CD14-positive monocyte (primary cell): Measurements from ENCODE around the gene IFITM10. TPM values are rescaled to one million over a fixed set of nuclear protein-coding genes. Genes with fewer than 3 reads are reported as not detected.

Experiments used
- DNase-seq, 3 donors: peaks; one replicate each; pipeline ENCODE4 v3.0.0-alpha.2; 2011 to 2022
- H2AFZ ChIP-seq: 2 replicates; pipeline ENCODE4 v1.6.0; 2012; ENCODE audit warnings: mild to moderate bottlenecking, low read depth, low read length, inconsistent platforms; ENCODE audit not compliant: insufficient read depth, poor library complexity, severe bottlenecking
- H3K27ac ChIP-seq, 2 donors: 1 replicate in 1 of 2; 2 replicates in 1 of 2; pipeline ENCODE4 v1.5.1; 2012 to 2013; ENCODE audit warnings: low read length in 2 of 2, control low read depth in 1 of 2, inconsistent platforms in 1 of 2, low read depth in 1 of 2, mild to moderate bottlenecking in 1 of 2
- H3K27me3 ChIP-seq, 2 donors: one replicate each; pipeline versions ENCODE4 v1.6.0 to v1.6.1; 2011 to 2013; ENCODE audit warnings: low read length in 2 of 2; ENCODE audit not compliant: control insufficient read depth in 2 of 2, insufficient read depth in 2 of 2
- H3K36me3 ChIP-seq, 2 donors: replicated peaks in 1 of 2; 1 replicate in 1 of 2; 2 replicates in 1 of 2; pipeline versions ENCODE4 v1.5.1 to v1.6.1; 2012 to 2013; ENCODE audit warnings: low read length in 2 of 2, control low read depth in 1 of 2, inconsistent platforms in 1 of 2, mild to moderate bottlenecking in 1 of 2; ENCODE audit not compliant: insufficient read depth in 2 of 2, control insufficient read depth in 1 of 2
- H3K4me1 ChIP-seq, 2 donors: 1 replicate in 1 of 2; 2 replicates in 1 of 2; pipeline versions ENCODE4 v1.5.1 to v1.6.1; 2012 to 2013; ENCODE audit warnings: low read length in 2 of 2, control low read depth in 1 of 2, inconsistent platforms in 1 of 2, mild to moderate bottlenecking in 1 of 2, moderate library complexity in 1 of 2; ENCODE audit not compliant: insufficient read depth in 2 of 2, control insufficient read depth in 1 of 2
- H3K4me2 ChIP-seq: replicated peaks from 2 replicates; pipeline ENCODE3; 2012; ENCODE audit warnings: low read length, moderate library complexity, mild to moderate bottlenecking; ENCODE audit not compliant: poor library complexity, severe bottlenecking; ENCODE audit errors: extremely low read depth
- H3K4me3 ChIP-seq, 3 experiments: fragments of 200-600 bp in 1 of 3; sonication (generic) in 1 of 3; replicated peaks in 1 of 3; 1 replicate in 2 of 3; 2 replicates in 1 of 3; pipeline ENCODE4 v1.5.1; 2011 to 2013; ENCODE audit warnings: low read length in 3 of 3, mild to moderate bottlenecking in 3 of 3, control low read depth in 2 of 3, low read depth in 2 of 3, inconsistent platforms in 1 of 3, moderate library complexity in 1 of 3
- H3K79me2 ChIP-seq: 2 replicates; pipeline ENCODE4 v1.6.0; 2012; ENCODE audit warnings: mild to moderate bottlenecking, control low read depth, inconsistent platforms, low read length, moderate library complexity; ENCODE audit not compliant: insufficient read depth
- H3K9ac ChIP-seq: 2 replicates; pipeline ENCODE4 v1.6.0; 2017; ENCODE audit warnings: low read length, mild to moderate bottlenecking; ENCODE audit not compliant: insufficient read depth, poor library complexity, severe bottlenecking
- H3K9me3 ChIP-seq, 2 donors: replicated peaks in 1 of 2; 1 replicate in 1 of 2; 2 replicates in 1 of 2; pipeline versions ENCODE4 v1.5.1 to v1.6.1; 2012 to 2013; ENCODE audit warnings: low read length in 2 of 2, control low read depth in 1 of 2; ENCODE audit not compliant: control insufficient read depth in 1 of 2, insufficient read depth in 1 of 2
- H4K20me1 ChIP-seq: 2 replicates; pipeline ENCODE4 v1.6.0; 2012; ENCODE audit warnings: mild to moderate bottlenecking, low read length, control low read depth, moderate library complexity; ENCODE audit not compliant: insufficient read depth
- H3K27ac Mint-ChIP-seq, 7 donors: one replicate each; pipeline ENCODE4 v1.8.0; 2020; ENCODE audit warnings: mild to moderate bottlenecking in 7 of 7, mixed read lengths in 7 of 7, moderate library complexity in 6 of 7, inconsistent platforms in 2 of 7
- H3K27me3 Mint-ChIP-seq, 3 donors: one replicate each; pipeline ENCODE4 v1.8.0; 2021 to 2022; ENCODE audit warnings: low read depth in 3 of 3, mild to moderate bottlenecking in 3 of 3, mixed read lengths in 3 of 3, moderate library complexity in 3 of 3, inconsistent platforms in 1 of 3
- H3K36me3 Mint-ChIP-seq, 2 donors: one replicate each; pipeline ENCODE4 v1.8.0; 2020; ENCODE audit warnings: mixed read lengths in 2 of 2, inconsistent platforms in 1 of 2, mild to moderate bottlenecking in 1 of 2
- H3K4me1 Mint-ChIP-seq: one replicate; pipeline ENCODE4 v1.8.0; 2020; ENCODE audit warnings: mild to moderate bottlenecking, mixed read lengths
- H3K4me3 Mint-ChIP-seq, 2 donors: one replicate each; pipeline ENCODE4 v1.8.0; 2020; ENCODE audit warnings: mild to moderate bottlenecking in 2 of 2, mixed read lengths in 2 of 2, moderate library complexity in 1 of 2
- H3K9me3 Mint-ChIP-seq, 7 donors: one replicate each; pipeline ENCODE4 v1.8.0; 2020 to 2022; ENCODE audit warnings: mixed read lengths in 7 of 7, mild to moderate bottlenecking in 6 of 7, moderate library complexity in 6 of 7, inconsistent platforms in 2 of 7
- CTCF ChIP-seq: fragments of 200-600 bp; IDR thresholded peaks from one replicate; pipeline ENCODE4 v1.8.0; 2022; ENCODE audit warnings: antibody characterized with exemption, mild to moderate bottlenecking
- WGBS: methylation state at CpG from one replicate; pipeline ENCODE4 v1.1.5; 2013; ENCODE audit warnings: missing lambda C conversion rate; ENCODE audit not compliant: insufficient coverage; 5-methylcytosine and 5-hydroxymethylcytosine counted together
- intact Hi-C, 2 donors: fragments of 100-400 bp; cut with micrococcal nuclease; formaldehyde crosslinking; loops; one replicate each; pipeline versions ENCODE4 v1.15.0 to v1.15.1; 2023
- polyA plus RNA-seq, 3 donors: library from polyadenylated mRNA; depleted of rRNA in 1 of 3; unstranded in 2 of 3; stranded (reverse) in 1 of 3; fragments of 300-500 nt in 2 of 3; fragments of >200 nt in 1 of 3; fragmentation: Illumina TruSeq in 2 of 3; gene quantifications; 1 replicate in 2 of 3; 2 replicates in 1 of 3; pipeline ENCODE4 v1.2.3, GENCODE V29; 2012 to 2021

IFITM10 gene
- polyA plus RNA-seq, 3 donors = 2.4 TPM; not detected in 2

DNA sequence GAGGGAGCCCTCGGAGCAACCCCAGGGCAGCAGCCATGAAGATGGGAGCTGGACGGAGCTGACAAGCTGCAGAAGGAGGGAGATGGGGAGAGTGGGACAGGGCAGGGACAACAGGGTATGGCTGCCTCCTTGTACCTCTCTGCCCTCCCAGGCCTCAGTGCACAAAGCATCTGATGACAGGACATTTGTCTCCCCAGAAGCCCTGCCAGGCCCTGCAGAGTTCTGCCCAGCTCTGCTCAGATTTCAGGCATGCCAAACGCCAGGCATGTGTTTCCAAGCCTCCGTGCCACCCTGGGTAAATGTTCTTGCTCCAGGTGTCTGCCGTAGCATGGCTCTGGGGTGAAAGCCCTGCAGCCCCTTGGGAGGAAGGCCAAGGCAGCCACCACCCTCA is 1.1 kb upstream of the IFITM10 start:
- Mint-ChIP-seq H3K27me3 (peaks cover 23 to 48% (median 32%) of the 10 kb centered on the region in 3 donors), H3K27ac (no peak overlapping the region), H3K4me3 (no peak overlapping the region), H3K4me1 (peaks cover 63% of the 10 kb centered on the region), H3K9me3 (peaks cover 0 to 4% (median 0%) of the 10 kb centered on the region in 7 donors), H3K36me3 (peaks cover 32 to 55% of the 10 kb centered on the region in 2 donors)
- Histone ChIP-seq H3K27ac (no peak overlapping the region), H3K4me3 (no peak overlapping the region), H2AFZ (no peak overlapping the region), H4K20me1 (peaks cover 98% of the 10 kb centered on the region), H3K36me3 (peaks cover 47 to 50% of the 10 kb centered on the region in 2 donors), H3K4me2 (no peak overlapping the region), H3K79me2 (peaks cover 14% of the 10 kb centered on the region), H3K9ac (no peak overlapping the region), H3K4me1 (peaks cover 50 to 93% of the 10 kb centered on the region in 2 donors), H3K27me3 (peaks cover 7 to 29% of the 10 kb centered on the region in 2 donors), H3K9me3 (no peaks in the 10 kb centered on the region)
- no peak for TF ChIP-seq CTCF
- intact Hi-C loops = no loop called here
- WGBS = 61% methylated on average over 4 of the region's 5 CpGs
- DNase-seq = no peak

GRCh38 chr11:1750840-1751530 is 590 bp upstream of the IFITM10 start:
- Histone ChIP-seq H3K36me3 (peaks cover 42 to 44% of the 10 kb centered on the region in 2 donors), H3K79me2 (peaks cover 8% of the 10 kb centered on the region), H3K4me1 (peaks cover 48 to 93% of the 10 kb centered on the region in 2 donors), H3K4me3 (no peak overlapping the region), H3K27me3 (peaks cover 7 to 29% of the 10 kb centered on the region in 2 donors), H3K27ac (peak overlapping the region in 1 of 2 donors; percentile 12), H3K9me3 (no peaks in the 10 kb centered on the region), H4K20me1 (peaks cover 94% of the 10 kb centered on the region), H2AFZ (no peak overlapping the region), H3K4me2 (no peak overlapping the region), H3K9ac (no peak overlapping the region)
- H3K27ac Mint-ChIP-seq = no peak overlapping the region
- H3K4me1 Mint-ChIP-seq = peaks cover 62% of the 10 kb centered on the region
- TF ChIP-seq CTCF = no peak
- DNase-seq = peak in 1 of 3 donors; percentile 45
- H3K4me3 Mint-ChIP-seq = no peak overlapping the region
- H3K9me3 Mint-ChIP-seq = peaks cover 0 to 8% (median 0%) of the 10 kb centered on the region in 7 donors
- intact Hi-C loops = no loop called here
- H3K36me3 Mint-ChIP-seq = peaks cover 32 to 50% of the 10 kb centered on the region in 2 donors
- peaks cover 25 to 49% (median 32%) of the 10 kb centered on the region in 3 donors for H3K27me3 Mint-ChIP-seq
- WGBS = 43% methylated on average over 13 of the region's 14 CpGs
